ENCODE measurements around the gene ITGB7. TPM values are rescaled to one million over a fixed set of nuclear protein-coding genes. Genes with fewer than 3 reads are reported as not detected.

The ITGB7 gene
- total RNA-seq, 1 experiment from 2014 or later: 0.43 TPM

GRCh38 chr12:53222806-53223261, 15.8 kb upstream of the ITGB7 start:
- DNase-seq (ENCODE audit: low spot score): no peak
- peaks cover 57% of the 10 kb centered on the region for H3K4me1 ChIP-seq (ENCODE audit: insufficient read depth, low read length, poor library complexity, severe bottlenecking)
- POLR2A ChIA-PET (ENCODE audit: low non-redundant PET): no interaction called here
- no TSS peak for BruUV-seq (replicated peaks)
- H3K27me3 ChIP-seq (replicated peaks; ENCODE audit: insufficient read depth, low read depth, low read length, poor library complexity): no peaks in the 10 kb centered on the region
- TF ChIP-seq CTCF (conservative IDR thresholded peaks at IDR 0.05; ENCODE audit: low read depth, low read length) (no peak), EZH2 (IDR thresholded peaks at IDR 0.05; ENCODE audit: borderline replicate concordance, low read depth, low read length, poor library complexity, severe bottlenecking) (no peak)
- intact Hi-C loops (cut with micrococcal nuclease; ENCODE audit: unreplicated experiment): loop anchor here (5.0 kb wide), 1 partner anchor 44 kb away; the partner anchor contains the start of gene ESPL1
- no peaks in the 10 kb centered on the region for H3K36me3 ChIP-seq (ENCODE audit: insufficient read depth, low read length, poor library complexity, severe bottlenecking)
- no peak overlapping the region for H3K4me3 ChIP-seq (ENCODE audit: low read depth, low read length, poor library complexity, severe bottlenecking)
- CTCF ChIA-PET: no interaction called here
- H3K9me3 ChIP-seq (ENCODE audit: low read depth, low read length, poor library complexity, severe bottlenecking): no peaks in the 10 kb centered on the region
- peak overlapping the region; percentile 57 for H3K27ac ChIP-seq (ENCODE audit: low read depth, low read length, poor library complexity, severe bottlenecking)

GRCh38 chr12:53222170-53222721, 15.2 kb upstream of the ITGB7 start:
- H3K27me3 ChIP-seq (replicated peaks; ENCODE audit: insufficient read depth, low read depth, low read length, poor library complexity): no peaks in the 10 kb centered on the region
- intact Hi-C loops (cut with micrococcal nuclease; ENCODE audit: unreplicated experiment): loop anchor here (5.0 kb wide), 1 partner anchor 45 kb away; the partner anchor contains the start of gene ESPL1
- ChIA-PET POLR2A (ENCODE audit: low non-redundant PET) (interaction anchor here (0.7 kb wide), 1 partner anchor 78 kb away, joined by 17 read pairs; the partner anchor contains the start of gene MYG1), CTCF (no interaction called here)
- H3K4me1 ChIP-seq (ENCODE audit: insufficient read depth, low read length, poor library complexity, severe bottlenecking): peaks cover 63% of the 10 kb centered on the region
- BruUV-seq (replicated peaks): no TSS peak
- TF ChIP-seq CTCF (conservative IDR thresholded peaks at IDR 0.05; ENCODE audit: low read depth, low read length) (no peak), EZH2 (IDR thresholded peaks at IDR 0.05; ENCODE audit: borderline replicate concordance, low read depth, low read length, poor library complexity, severe bottlenecking) (no peak)
- no peaks in the 10 kb centered on the region for H3K9me3 ChIP-seq (ENCODE audit: low read depth, low read length, poor library complexity, severe bottlenecking)
- no peaks in the 10 kb centered on the region for H3K36me3 ChIP-seq (ENCODE audit: insufficient read depth, low read length, poor library complexity, severe bottlenecking)
- peak; percentile 47 for DNase-seq (ENCODE audit: low spot score)
- peak overlapping the region; percentile 64 for H3K4me3 ChIP-seq (ENCODE audit: low read depth, low read length, poor library complexity, severe bottlenecking)
- peak overlapping the region; percentile 75 for H3K27ac ChIP-seq (ENCODE audit: low read depth, low read length, poor library complexity, severe bottlenecking)

- DNase-seq (ENCODE audit: low spot score): peak; percentile 58
- H3K9me3 ChIP-seq (ENCODE audit: low read depth, low read length, poor library complexity, severe bottlenecking): no peaks in the 10 kb centered on the region
- peak overlapping the region; percentile 75 for H3K27ac ChIP-seq (ENCODE audit: low read depth, low read length, poor library complexity, severe bottlenecking)
- intact Hi-C loops (cut with micrococcal nuclease; ENCODE audit: unreplicated experiment): loop anchor here (5.0 kb wide), 1 partner anchor 46 kb away; the partner anchor contains the start of gene ESPL1
- peak; percentile 48 for TF ChIP-seq CTCF (conservative IDR thresholded peaks at IDR 0.05; ENCODE audit: low read depth, low read length)
- TF ChIP-seq EZH2 (IDR thresholded peaks at IDR 0.05; ENCODE audit: borderline replicate concordance, low read depth, low read length, poor library complexity, severe bottlenecking): no peak
- peaks cover 70% of the 10 kb centered on the region for H3K4me1 ChIP-seq (ENCODE audit: insufficient read depth, low read length, poor library complexity, severe bottlenecking)
- no peaks in the 10 kb centered on the region for H3K36me3 ChIP-seq (ENCODE audit: insufficient read depth, low read length, poor library complexity, severe bottlenecking)
- H3K27me3 ChIP-seq (replicated peaks; ENCODE audit: insufficient read depth, low read depth, low read length, poor library complexity): no peaks in the 10 kb centered on the region
- POLR2A ChIA-PET (ENCODE audit: low non-redundant PET): interaction anchor here (0.7 kb wide), 1 partner anchor 78 kb away, joined by 17 read pairs; the partner anchor contains the start of gene MYG1
- H3K4me3 ChIP-seq (ENCODE audit: low read depth, low read length, poor library complexity, severe bottlenecking): peak overlapping the region; percentile 64
- no TSS peak for BruUV-seq (replicated peaks)
- CTCF ChIA-PET: interaction anchor here (0.6 kb wide), 1 partner anchor 45 kb away, joined by 8 read pairs; no protein-coding TSS in a partner anchor
Observed at GRCh38 chr12:53221203-53222080, 14.4 kb upstream of the ITGB7 start.

All from A673 (cell line).